K562 (cell line): Measurements from ENCODE around the gene RPUSD1. TPM values are rescaled to one million over a fixed set of nuclear protein-coding genes. Genes with fewer than 3 reads are reported as not detected.
A peak's percentile ranks its signal among the peaks of the same experiment; 100 is the strongest.

Source experiments
- ATAC-seq: fragments of 200-7000 bp; cut with Tn5 transposase; 3 replicates; pipeline ENCODE4 v1.9.1; 2020; ENCODE audit warnings: moderate library complexity
- BruUV-seq: library from RNA; stranded (reverse); fragments of 400-500 nt; replicated peaks from 2 replicates; lab custom pipeline; 2021; lab: Mats Ljungman, UMichigan
- CTCF ChIA-PET: fragments of 300-600 bp; formaldehyde crosslinking; extraction: SDS; loops from one replicate; lab custom pipeline; 2021; ENCODE audit warnings: low intra/inter-chr PET ratio; lab: Yijun Ruan, JAX
- POLR2A ChIA-PET: fragments of 300-600, 350-650 bp; sonication (Branson Sonifier 250); formaldehyde crosslinking; extraction: SDS; loops from one replicate; lab custom pipeline; 2021; ENCODE audit warnings: antibody characterized with exemption, inconsistent platforms; lab: Yijun Ruan, JAX
- DNase-seq, 4 experiments: peaks; one replicate each; pipeline versions ENCODE4 v3.0.0 to v3.0.0-alpha.2; 2011 to 2018; ENCODE audit warnings: low spot score in 3 of 4, mixed read lengths in 3 of 4; ENCODE audit errors: extremely low read depth in 1 of 4
- FAIRE-seq: peaks from 2 replicates; lab custom pipeline; 2011; peaks lifted over from hg19 to GRCh38; lab: Jason Lieb, UNC
- H2AFZ ChIP-seq: 2 replicates; pipeline ENCODE4 v1.6.0; 2011; ENCODE audit warnings: low read depth, low read length, control low read depth, inconsistent platforms
- H3K27ac ChIP-seq: fragments of 200-600 bp; 3 replicates; pipeline ENCODE4 v1.8.0; 2011; ENCODE audit warnings: low read depth, mild to moderate bottlenecking, control low read depth, inconsistent platforms, low read length, moderate library complexity, mixed read lengths; ENCODE audit errors: extremely low read depth
- H3K27me3 ChIP-seq, 2 experiments: fragments of 300-600 bp in 1 of 2; 2 replicates in 1 of 2; 3 replicates in 1 of 2; pipeline versions ENCODE4 v1.6.0 to v1.8.0; 2011; ENCODE audit warnings: inconsistent platforms in 2 of 2, low read length in 2 of 2, mild to moderate bottlenecking in 1 of 2, mixed read lengths in 1 of 2, moderate library complexity in 1 of 2; ENCODE audit not compliant: control insufficient read depth in 2 of 2, insufficient read depth in 2 of 2
- H3K36me3 ChIP-seq: fragments of 300-600 bp; 3 replicates; pipeline ENCODE4 v1.8.0; 2011; ENCODE audit warnings: mild to moderate bottlenecking, low read length, inconsistent platforms; ENCODE audit not compliant: control insufficient read depth, insufficient read depth
- H3K4me1 ChIP-seq, 2 experiments: fragments of 200-600 bp in 1 of 2; replicated peaks in 1 of 2; 2 replicates in 1 of 2; 3 replicates in 1 of 2; pipeline versions ENCODE4 v1.5.1 to v1.8.0; 2011; ENCODE audit warnings: inconsistent platforms in 2 of 2, low read length in 2 of 2, mild to moderate bottlenecking in 1 of 2, mixed read lengths in 1 of 2, moderate library complexity in 1 of 2; ENCODE audit not compliant: control insufficient read depth in 2 of 2, insufficient read depth in 2 of 2
- H3K4me2 ChIP-seq: 2 replicates; pipeline ENCODE4 v1.6.1; 2011; ENCODE audit warnings: low read length, control low read depth, inconsistent platforms, mixed read lengths; ENCODE audit not compliant: insufficient read depth
- H3K4me3 ChIP-seq: fragments of 200-600 bp; sonication (generic), shearing (Covaris generic); 2 replicates; pipeline ENCODE4 v1.5.1; 2016; ENCODE audit warnings: control low read depth, inconsistent platforms
- H3K79me2 ChIP-seq: fragments of 200-600 bp; 3 replicates; pipeline ENCODE4 v1.8.0; 2011; ENCODE audit warnings: low read length, inconsistent platforms; ENCODE audit not compliant: control insufficient read depth, insufficient read depth
- H3K9ac ChIP-seq, 2 experiments: 2 replicates each; pipeline versions ENCODE4 v1.6.0 to v1.6.1; 2011; ENCODE audit warnings: low read depth in 2 of 2, low read length in 2 of 2, control low read depth in 1 of 2, inconsistent platforms in 1 of 2, mild to moderate bottlenecking in 1 of 2, mixed read lengths in 1 of 2; ENCODE audit not compliant: insufficient read depth in 1 of 2
- H3K9me1 ChIP-seq: one replicate; pipeline ENCODE4 v1.6.0; 2011; ENCODE audit warnings: inconsistent platforms, mild to moderate bottlenecking, low read length, moderate library complexity; ENCODE audit not compliant: control insufficient read depth, insufficient read depth
- H3K9me3 ChIP-seq: replicated peaks from 2 replicates; pipeline ENCODE4 v1.5.1; 2011; ENCODE audit warnings: low read depth, low read length, inconsistent platforms; ENCODE audit not compliant: control insufficient read depth, insufficient read depth
- H4K20me1 ChIP-seq: replicated peaks from 2 replicates; pipeline ENCODE4 v1.6.1; 2011; ENCODE audit warnings: low read length, inconsistent platforms, mixed read lengths; ENCODE audit not compliant: control insufficient read depth, insufficient read depth
- ZKSCAN8 ChIP-seq: fragments of 200-800 bp; sonication (Bioruptor generic); IDR thresholded peaks from 2 replicates; pipeline ENCODE4 v1.6.1; 2016; ENCODE audit warnings: missing genetic modification characterization, missing compliant biosample characterization
- WGBS: fragments of 100-300 bp; shearing (Covaris generic); methylation state at CpG from one replicate; pipeline ENCODE4 v1.1.6; 2016; ENCODE audit warnings: low coverage, mixed read lengths; ENCODE audit not compliant: insufficient coverage; ENCODE audit errors: missing lambda C conversion rate; 5-methylcytosine and 5-hydroxymethylcytosine counted together
- in situ Hi-C: fragments of 300-500 bp; cut with MboI; formaldehyde crosslinking; loops from 4 replicates; pipeline ENCODE4 v1.15.0; 2018; ENCODE audit warnings: inconsistent platforms, mixed read lengths
- intact Hi-C: fragments of 100-400 bp; cut with micrococcal nuclease; formaldehyde crosslinking; loops from 2 replicates; pipeline ENCODE4 v1.14.2; 2022
- polyA plus RNA-seq, 8 experiments: library from polyadenylated mRNA; depleted of rRNA in 4 of 8; stranded (reverse) in 5 of 8; unstranded in 3 of 8; fragments of >200 nt; fragmentation: Nextera tagmentation in 2 of 8; fragmentation: Illumina TruSeq in 1 of 8; extraction: Ambion mirVana in 2 of 8; extraction: Trizol in 1 of 8; gene quantifications; 2 replicates each; pipeline versions ENCODE4 v1.2.1 to v1.2.3, GENCODE V29; 2011 to 2014; ENCODE audit warnings: inconsistent platforms in 1 of 8, missing spikeins in 1 of 8
- total RNA-seq, 7 experiments: library from RNA; depleted of rRNA in 6 of 7; stranded (reverse); fragments of >200 nt in 6 of 7; fragmentation: Illumina TruSeq in 2 of 7; extraction: Trizol in 2 of 7; gene quantifications; 2 replicates each; pipeline versions ENCODE4 v1.2.1 to v1.2.3, GENCODE V29; 2011 to 2021; ENCODE audit warnings: low replicate concordance in 1 of 7
- TF ChIP-seq, protein P1 (sequence below): IDR thresholded peaks from 3 replicates; pipeline ENCODE4 v1.6.1; 2011; ENCODE audit warnings: borderline replicate concordance, mild to moderate bottlenecking, moderate library complexity; ENCODE audit not compliant: insufficient read length; ENCODE audit errors: extremely low read depth
- TF ChIP-seq, protein P2 (sequence below): sonication (generic); formaldehyde crosslinking; IDR thresholded peaks from 2 replicates; pipeline ENCODE4 v1.9.0; 2022; ENCODE audit warnings: mild to moderate bottlenecking, missing genetic modification reagents
- TF ChIP-seq, protein P3 (sequence below): sonication (generic); formaldehyde crosslinking; IDR thresholded peaks from 2 replicates; pipeline ENCODE4 v1.8.1; 2022; ENCODE audit warnings: missing genetic modification reagents
- TF ChIP-seq, protein P4 (sequence below): fragments of 450-650 bp; IDR thresholded peaks from 2 replicates; pipeline ENCODE4 v1.6.1; 2016; ENCODE audit warnings: mild to moderate bottlenecking

RPUSD1 gene
- total and polyA plus RNA-seq, 9 of the 15 experiments (the other 6 are each of a cell fraction or from before 2014, with no cell fraction given): 0.45 to 56.6 (median 12.0) TPM

DNA sequence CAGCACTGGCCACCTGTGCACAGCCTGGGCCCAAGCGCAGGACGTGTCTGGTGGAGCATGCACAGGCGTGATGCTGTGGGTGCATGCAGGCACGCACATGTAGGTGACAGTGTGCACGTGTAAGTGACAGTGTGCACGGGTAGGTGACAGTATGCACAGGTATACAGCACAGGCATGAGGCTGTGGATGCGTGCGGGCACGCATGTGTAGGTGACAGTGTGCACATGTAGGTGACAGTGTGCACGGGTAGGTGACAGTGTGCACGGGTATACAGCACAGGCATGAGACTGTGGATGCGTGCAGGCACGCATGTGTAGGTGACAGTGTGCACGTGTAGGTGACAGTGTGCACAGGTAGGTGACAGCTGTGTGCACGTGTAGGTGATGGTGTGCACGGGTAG is 7.9 kb downstream of the RPUSD1 start:
- no TSS peak for BruUV-seq
- Histone ChIP-seq H3K4me3 (no peak overlapping the region), H3K4me1 (peaks cover 5 to 76% of the 10 kb centered on the region in 2 experiments; a peak in 3 of 5 replicates), H3K79me2 (no peaks in the 10 kb centered on the region), H3K27me3 (peaks cover 0 to 11% of the 10 kb centered on the region in 2 experiments; a peak in 2 of 5 replicates), H4K20me1 (peaks cover 10% of the 10 kb centered on the region), H3K36me3 (peaks cover 8% of the 10 kb centered on the region; the same call in 1 of the 3 replicates), H3K9me3 (no peaks in the 10 kb centered on the region), H3K9ac (no peak overlapping the region; a peak in 1 of 4 replicates), H3K27ac (no peak overlapping the region), H3K4me2 (no peak overlapping the region), H3K9me1 (no peaks in the 10 kb centered on the region), H2AFZ (no peak overlapping the region)
- FAIRE-seq (no peak), ATAC-seq (no peak), DNase-seq (no peak)
- WGBS: 32% methylated on average over 16 of the region's 16 CpGs
- CTCF ChIA-PET: no interaction called here
- TF ChIP-seq, protein P1, sequence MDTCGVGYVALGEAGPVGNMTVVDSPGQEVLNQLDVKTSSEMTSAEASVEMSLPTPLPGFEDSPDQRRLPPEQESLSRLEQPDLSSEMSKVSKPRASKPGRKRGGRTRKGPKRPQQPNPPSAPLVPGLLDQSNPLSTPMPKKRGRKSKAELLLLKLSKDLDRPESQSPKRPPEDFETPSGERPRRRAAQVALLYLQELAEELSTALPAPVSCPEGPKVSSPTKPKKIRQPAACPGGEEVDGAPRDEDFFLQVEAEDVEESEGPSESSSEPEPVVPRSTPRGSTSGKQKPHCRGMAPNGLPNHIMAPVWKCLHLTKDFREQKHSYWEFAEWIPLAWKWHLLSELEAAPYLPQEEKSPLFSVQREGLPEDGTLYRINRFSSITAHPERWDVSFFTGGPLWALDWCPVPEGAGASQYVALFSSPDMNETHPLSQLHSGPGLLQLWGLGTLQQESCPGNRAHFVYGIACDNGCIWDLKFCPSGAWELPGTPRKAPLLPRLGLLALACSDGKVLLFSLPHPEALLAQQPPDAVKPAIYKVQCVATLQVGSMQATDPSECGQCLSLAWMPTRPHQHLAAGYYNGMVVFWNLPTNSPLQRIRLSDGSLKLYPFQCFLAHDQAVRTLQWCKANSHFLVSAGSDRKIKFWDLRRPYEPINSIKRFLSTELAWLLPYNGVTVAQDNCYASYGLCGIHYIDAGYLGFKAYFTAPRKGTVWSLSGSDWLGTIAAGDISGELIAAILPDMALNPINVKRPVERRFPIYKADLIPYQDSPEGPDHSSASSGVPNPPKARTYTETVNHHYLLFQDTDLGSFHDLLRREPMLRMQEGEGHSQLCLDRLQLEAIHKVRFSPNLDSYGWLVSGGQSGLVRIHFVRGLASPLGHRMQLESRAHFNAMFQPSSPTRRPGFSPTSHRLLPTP: no peak
- TF ChIP-seq, protein P2, sequence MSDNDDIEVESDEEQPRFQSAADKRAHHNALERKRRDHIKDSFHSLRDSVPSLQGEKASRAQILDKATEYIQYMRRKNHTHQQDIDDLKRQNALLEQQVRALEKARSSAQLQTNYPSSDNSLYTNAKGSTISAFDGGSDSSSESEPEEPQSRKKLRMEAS (CRISPR knock-in tag): peak; percentile 66
- TF ChIP-seq, protein P3, sequence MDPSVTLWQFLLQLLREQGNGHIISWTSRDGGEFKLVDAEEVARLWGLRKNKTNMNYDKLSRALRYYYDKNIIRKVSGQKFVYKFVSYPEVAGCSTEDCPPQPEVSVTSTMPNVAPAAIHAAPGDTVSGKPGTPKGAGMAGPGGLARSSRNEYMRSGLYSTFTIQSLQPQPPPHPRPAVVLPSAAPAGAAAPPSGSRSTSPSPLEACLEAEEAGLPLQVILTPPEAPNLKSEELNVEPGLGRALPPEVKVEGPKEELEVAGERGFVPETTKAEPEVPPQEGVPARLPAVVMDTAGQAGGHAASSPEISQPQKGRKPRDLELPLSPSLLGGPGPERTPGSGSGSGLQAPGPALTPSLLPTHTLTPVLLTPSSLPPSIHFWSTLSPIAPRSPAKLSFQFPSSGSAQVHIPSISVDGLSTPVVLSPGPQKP (CRISPR knock-in tag): no peak
- TF ChIP-seq ZKSCAN8 (CRISPR knock-in tag): no peak
- TF ChIP-seq, protein P4, sequence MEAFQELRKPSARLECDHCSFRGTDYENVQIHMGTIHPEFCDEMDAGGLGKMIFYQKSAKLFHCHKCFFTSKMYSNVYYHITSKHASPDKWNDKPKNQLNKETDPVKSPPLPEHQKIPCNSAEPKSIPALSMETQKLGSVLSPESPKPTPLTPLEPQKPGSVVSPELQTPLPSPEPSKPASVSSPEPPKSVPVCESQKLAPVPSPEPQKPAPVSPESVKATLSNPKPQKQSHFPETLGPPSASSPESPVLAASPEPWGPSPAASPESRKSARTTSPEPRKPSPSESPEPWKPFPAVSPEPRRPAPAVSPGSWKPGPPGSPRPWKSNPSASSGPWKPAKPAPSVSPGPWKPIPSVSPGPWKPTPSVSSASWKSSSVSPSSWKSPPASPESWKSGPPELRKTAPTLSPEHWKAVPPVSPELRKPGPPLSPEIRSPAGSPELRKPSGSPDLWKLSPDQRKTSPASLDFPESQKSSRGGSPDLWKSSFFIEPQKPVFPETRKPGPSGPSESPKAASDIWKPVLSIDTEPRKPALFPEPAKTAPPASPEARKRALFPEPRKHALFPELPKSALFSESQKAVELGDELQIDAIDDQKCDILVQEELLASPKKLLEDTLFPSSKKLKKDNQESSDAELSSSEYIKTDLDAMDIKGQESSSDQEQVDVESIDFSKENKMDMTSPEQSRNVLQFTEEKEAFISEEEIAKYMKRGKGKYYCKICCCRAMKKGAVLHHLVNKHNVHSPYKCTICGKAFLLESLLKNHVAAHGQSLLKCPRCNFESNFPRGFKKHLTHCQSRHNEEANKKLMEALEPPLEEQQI: no peak
- POLR2A ChIA-PET: interaction anchor here (0.6 to 1.1 kb wide), 3 partner anchors 10 to 552 kb away, joined by 3 to 7 read pairs (median 5); no protein-coding TSS in a partner anchor
- in situ Hi-C loops (no loop called here), intact Hi-C loops (no loop called here)
